Caco-2 (cell line): ENCODE measurements around the gene SRI. TPM values are rescaled to one million over a fixed set of nuclear protein-coding genes. Genes with fewer than 3 reads are reported as not detected.

Source experiments
- BruUV-seq: library from RNA; stranded (reverse); fragments of 400-500 nt; replicated peaks from 2 replicates; lab custom pipeline; 2021; lab: Mats Ljungman, UMichigan
- CTCF ChIA-PET: fragments of 300-600 bp; sonication (Branson Sonifier 250); formaldehyde crosslinking; loops from one replicate; lab custom pipeline; 2022; ENCODE audit warnings: antibody characterized with exemption; lab: Charles Lee
- POLR2A ChIA-PET: fragments of 300-600 bp; sonication (Branson Sonifier 250); formaldehyde crosslinking; loops from one replicate; lab custom pipeline; 2022; ENCODE audit warnings: antibody characterized with exemption; lab: Charles Lee
- DNase-seq, 2 experiments: peaks; one replicate each; pipeline versions ENCODE4 v3.0.0 to v3.0.0-alpha.2; 2020 to 2022
- H3K27me3 ChIP-seq: replicated peaks from 2 replicates; pipeline ENCODE4 v1.6.0; 2011; ENCODE audit warnings: low read length; ENCODE audit not compliant: control insufficient read depth, insufficient read depth
- H3K36me3 ChIP-seq: 2 replicates; pipeline ENCODE4 v1.5.1; 2011; ENCODE audit warnings: low read length; ENCODE audit not compliant: control insufficient read depth, insufficient read depth
- H3K4me1 ChIP-seq: fragments of 250-450 bp; sonication (Bioruptor Pico); 2 replicates; pipeline ENCODE4 v1.5.1; 2020; ENCODE audit warnings: mild to moderate bottlenecking
- H3K4me3 ChIP-seq: 2 replicates; pipeline ENCODE4 v1.5.1; 2011; ENCODE audit warnings: low read depth, mild to moderate bottlenecking, control low read depth, low read length
- H3K9me3 ChIP-seq: fragments of 250-450 bp; sonication (Bioruptor Pico); 2 replicates; pipeline ENCODE4 v1.5.1; 2020; ENCODE audit warnings: mild to moderate bottlenecking, moderate library complexity
- H3K27ac Mint-ChIP-seq: one replicate; pipeline ENCODE4 v1.8.0; 2022; ENCODE audit warnings: mixed read lengths; ENCODE audit not compliant: unreplicated experiment
- H3K27me3 Mint-ChIP-seq: one replicate; pipeline ENCODE4 v1.8.0; 2022; ENCODE audit warnings: mixed read lengths; ENCODE audit not compliant: insufficient read depth, unreplicated experiment
- H3K36me3 Mint-ChIP-seq: one replicate; pipeline ENCODE4 v1.8.0; 2022; ENCODE audit warnings: mild to moderate bottlenecking, mixed read lengths; ENCODE audit not compliant: insufficient read depth, unreplicated experiment
- H3K4me1 Mint-ChIP-seq: one replicate; pipeline ENCODE4 v1.8.0; 2022; ENCODE audit warnings: low read depth, mixed read lengths; ENCODE audit not compliant: unreplicated experiment
- H3K4me3 Mint-ChIP-seq: one replicate; pipeline ENCODE4 v1.8.0; 2022; ENCODE audit warnings: mild to moderate bottlenecking, moderate library complexity, mixed read lengths; ENCODE audit not compliant: unreplicated experiment
- H3K9me3 Mint-ChIP-seq: one replicate; pipeline ENCODE4 v1.8.0; 2022; ENCODE audit warnings: mixed read lengths; ENCODE audit not compliant: unreplicated experiment
- CTCF ChIP-seq, 2 experiments: fragments of 200-600 bp in 1 of 2; IDR thresholded peaks; 1 replicate in 1 of 2; 2 replicates in 1 of 2; pipeline versions ENCODE4 v1.5.1 to v1.8.0; 2011 to 2022; ENCODE audit warnings: antibody characterized with exemption in 1 of 2, control low read depth in 1 of 2, inconsistent platforms in 1 of 2, low read depth in 1 of 2, low read length in 1 of 2, mild to moderate bottlenecking in 1 of 2, moderate library complexity in 1 of 2; ENCODE audit not compliant: insufficient read depth in 1 of 2, severe bottlenecking in 1 of 2, unreplicated experiment in 1 of 2
- intact Hi-C: fragments of 100-400 bp; cut with micrococcal nuclease; formaldehyde crosslinking; loops from one replicate; pipeline ENCODE4 v1.10.0; 2022; ENCODE audit not compliant: unreplicated experiment
- total RNA-seq: library from RNA; stranded (reverse); gene quantifications from 2 replicates; pipeline ENCODE4 v1.2.3, GENCODE V29; 2022

The SRI gene
- total RNA-seq, 1 experiment from 2014 or later: 103 TPM

GRCh38 chr7:88233828-88234227, 14.0 kb upstream of the SRI start:
- Histone ChIP-seq H3K9me3 (0 out of 2 replicates have a peak, but pooled peaks cover 2% of the 10 kb centered on the region), H3K4me3 (no peak overlapping the region), H3K36me3 (no peaks in the 10 kb centered on the region), H3K4me1 (peaks cover 14% of the 10 kb centered on the region), H3K27me3 (no peaks in the 10 kb centered on the region)
- CTCF ChIA-PET: no interaction called here
- no peaks in the 10 kb centered on the region for H3K36me3 Mint-ChIP-seq
- no peaks in the 10 kb centered on the region for H3K27me3 Mint-ChIP-seq
- H3K4me3 Mint-ChIP-seq: no peak overlapping the region
- no peak for TF ChIP-seq CTCF (IDR thresholded peaks at IDR 0.05; ENCODE audit: insufficient read depth in 1 of 2, low read depth in 1 of 2, low read length in 1 of 2, severe bottlenecking in 1 of 2, unreplicated experiment in 1 of 2)
- H3K27ac Mint-ChIP-seq: no peak overlapping the region
- DNase-seq: peak in 1 of 2 experiments; percentile 35
- intact Hi-C loops: no loop called here
- no peaks in the 10 kb centered on the region for H3K4me1 Mint-ChIP-seq
- H3K9me3 Mint-ChIP-seq: no peaks in the 10 kb centered on the region
- no TSS peak for BruUV-seq
- POLR2A ChIA-PET: no interaction called here

GRCh38 chr7:88230646-88231045, 10.8 kb upstream of the SRI start:
- peaks cover 34% of the 10 kb centered on the region for H3K4me1 ChIP-seq
- no peaks in the 10 kb centered on the region for H3K27me3 Mint-ChIP-seq
- no peaks in the 10 kb centered on the region for H3K27me3 ChIP-seq
- intact Hi-C loops: no loop called here
- no peaks in the 10 kb centered on the region for H3K36me3 ChIP-seq
- no peaks in the 10 kb centered on the region for H3K4me1 Mint-ChIP-seq
- no TSS peak for BruUV-seq
- ChIA-PET POLR2A (no interaction called here), CTCF (no interaction called here)
- TF ChIP-seq CTCF (IDR thresholded peaks at IDR 0.05; ENCODE audit: insufficient read depth in 1 of 2, low read depth in 1 of 2, low read length in 1 of 2, severe bottlenecking in 1 of 2, unreplicated experiment in 1 of 2): no peak
- H3K9me3 Mint-ChIP-seq: no peaks in the 10 kb centered on the region
- no peak overlapping the region for H3K4me3 ChIP-seq
- peaks cover 4% of the 10 kb centered on the region for H3K36me3 Mint-ChIP-seq
- no peak overlapping the region for H3K27ac Mint-ChIP-seq
- DNase-seq: no peak
- H3K4me3 Mint-ChIP-seq: no peak overlapping the region
- 0 out of 2 replicates have a peak, but pooled peaks cover 7% of the 10 kb centered on the region for H3K9me3 ChIP-seq

- ChIA-PET POLR2A (no interaction called here), CTCF (no interaction called here)
- no peaks in the 10 kb centered on the region for H3K4me1 Mint-ChIP-seq
- BruUV-seq: no TSS peak
- Histone ChIP-seq H3K36me3 (no peaks in the 10 kb centered on the region), H3K9me3 (0 out of 2 replicates have a peak, but pooled peaks cover 7% of the 10 kb centered on the region), H3K27me3 (no peaks in the 10 kb centered on the region), H3K4me1 (peaks cover 36% of the 10 kb centered on the region), H3K4me3 (no peak overlapping the region)
- H3K4me3 Mint-ChIP-seq: no peak overlapping the region
- no peaks in the 10 kb centered on the region for H3K9me3 Mint-ChIP-seq
- H3K27ac Mint-ChIP-seq: no peak overlapping the region
- DNase-seq: no peak
- intact Hi-C loops: loop anchor here (5.0 kb wide), 1 partner anchor 352 kb away; the partner anchor contains the start of genes DBF4 and SLC25A40
- no peaks in the 10 kb centered on the region for H3K27me3 Mint-ChIP-seq
- H3K36me3 Mint-ChIP-seq: peaks cover 4% of the 10 kb centered on the region
- TF ChIP-seq CTCF (IDR thresholded peaks at IDR 0.05; ENCODE audit: insufficient read depth in 1 of 2, low read depth in 1 of 2, low read length in 1 of 2, severe bottlenecking in 1 of 2, unreplicated experiment in 1 of 2): no peak
These were observed 9.6 kb upstream of the SRI start for GRCh38 chr7:88229302-88229995.
